Measurements from ENCODE around the gene FAM181A.

GRCh38 chr14:93932642-93933041 lies 5.5 kb downstream of the FAM181A start:
- TF ChIP-seq CTCF (IDR thresholded peaks at IDR 0.05) (no peak), POLR2A (IDR thresholded peaks at IDR 0.05) (no peak)

Measured in lower leg skin (tissue), 3 donors.